GM18507 (cell line): ENCODE measurements around the gene PPARG.
"Not testable (repeated sequence)": the region's sequence is repeated elsewhere in the genome, so short reads cannot be mapped to it uniquely, and the experiment has no call there.

Experiments used
- DNase-seq: peaks from one replicate; pipeline ENCODE4 v3.0.0; 2011; ENCODE audit warnings: low read depth; ENCODE audit not compliant: insufficient read length; ENCODE audit errors: extremely low spot score
- FAIRE-seq: peaks from 2 replicates; lab custom pipeline; 2011; peaks lifted over from hg19 to GRCh38; lab: Jason Lieb, UNC

The PPARG gene

DNA sequence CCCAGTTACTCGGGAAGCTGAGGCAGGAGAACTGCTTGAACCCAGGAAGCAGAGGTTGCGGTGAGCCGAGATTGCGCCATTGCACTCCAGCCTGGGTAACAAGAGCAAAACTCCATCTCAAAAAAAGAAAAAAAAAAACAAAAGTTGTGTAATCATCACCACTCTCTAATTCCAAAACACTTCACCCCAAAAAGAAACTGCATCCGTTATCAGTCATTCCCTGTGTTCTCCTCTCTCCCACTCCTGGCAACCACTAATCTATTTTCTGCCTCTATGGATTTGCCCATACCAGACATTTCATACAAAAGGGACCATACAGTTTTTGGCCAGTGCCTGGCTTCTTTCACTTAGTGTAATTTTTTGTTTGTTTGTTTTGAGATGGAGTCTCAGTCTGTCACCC lies 12.0 kb upstream of the PPARG start:
- not testable (repeated sequence) for DNase-seq, FAIRE-seq

GRCh38 chr3:12278566-12278965 lies 10.3 kb upstream of the PPARG start:
- FAIRE-seq (no peak), DNase-seq (no peak)

GRCh38 chr3:12279591-12280326 lies 9.1 kb upstream of the PPARG start:
- FAIRE-seq (no peak), DNase-seq (no peak)

- DNase-seq (no peak), FAIRE-seq (no peak)
These were observed 8.5 kb upstream of the PPARG start for GRCh38 chr3:12280357-12280806.

DNA sequence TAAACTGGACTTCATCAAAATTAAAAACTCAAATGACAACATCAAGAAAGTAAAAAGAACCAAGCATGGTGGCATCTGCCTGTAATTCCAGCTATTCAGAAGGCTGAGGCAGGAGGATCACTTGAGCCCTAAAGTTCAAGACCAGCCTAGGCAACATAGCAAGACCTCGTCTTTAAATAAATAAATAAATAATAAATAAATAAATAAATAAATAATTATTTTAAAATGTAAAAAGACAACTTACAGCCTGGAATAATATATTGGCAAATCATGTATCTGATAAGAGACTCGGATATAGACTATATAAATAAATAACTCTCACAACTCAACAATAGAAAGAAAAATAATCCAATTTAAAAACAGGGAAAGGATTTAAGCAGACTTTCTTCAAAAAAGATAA lies 4.3 kb upstream of the PPARG start:
- DNase-seq (no peak), FAIRE-seq (no peak)

DNA sequence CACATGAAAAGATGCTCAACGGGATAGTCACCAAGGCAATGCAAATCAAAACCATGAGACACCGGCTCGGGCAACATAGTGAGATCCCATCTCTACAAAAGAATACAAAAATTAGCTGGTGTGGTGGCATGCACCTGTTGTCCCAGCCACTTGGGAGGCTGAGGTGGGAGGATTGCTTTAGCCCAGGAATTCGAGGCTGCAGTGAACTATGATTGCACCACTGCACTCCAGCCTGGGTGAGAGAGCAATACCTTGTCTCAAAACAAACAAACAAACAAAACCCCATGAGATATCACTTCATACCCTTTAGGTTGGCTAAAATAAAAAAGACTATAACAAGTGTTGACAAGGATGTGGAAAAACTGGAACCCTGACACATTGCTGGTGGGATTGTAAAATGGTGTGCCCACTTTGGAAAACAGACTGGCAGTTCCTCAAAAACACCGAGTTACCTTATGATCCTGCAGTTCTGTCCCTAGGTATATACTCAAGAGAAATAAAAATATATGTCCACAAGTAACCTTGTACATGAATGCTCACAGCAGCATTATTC lies 3.8 kb upstream of the PPARG start:
- FAIRE-seq, result no peak
- DNase-seq, result no peak

DNA sequence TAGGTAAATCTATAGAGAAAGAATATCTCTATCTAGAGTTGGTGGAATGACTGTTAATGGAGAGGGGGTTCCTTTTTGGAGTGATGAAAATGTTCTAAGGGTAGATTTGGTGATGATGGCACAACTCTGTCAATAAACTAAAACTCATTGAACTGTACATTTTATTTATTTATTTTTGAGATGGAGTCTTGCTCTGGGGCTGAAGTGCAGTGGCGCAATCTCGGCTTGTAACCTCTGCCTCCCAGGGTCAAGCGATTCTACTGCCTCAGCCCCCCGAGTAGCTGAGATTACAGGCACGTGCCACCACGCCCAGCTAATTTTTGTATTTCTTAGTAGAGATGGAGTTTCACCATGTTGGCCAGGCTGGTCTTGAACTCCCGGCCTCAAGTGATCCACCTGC lies 3.1 kb upstream of the PPARG start:
- not testable (repeated sequence) for FAIRE-seq, DNase-seq

DNA sequence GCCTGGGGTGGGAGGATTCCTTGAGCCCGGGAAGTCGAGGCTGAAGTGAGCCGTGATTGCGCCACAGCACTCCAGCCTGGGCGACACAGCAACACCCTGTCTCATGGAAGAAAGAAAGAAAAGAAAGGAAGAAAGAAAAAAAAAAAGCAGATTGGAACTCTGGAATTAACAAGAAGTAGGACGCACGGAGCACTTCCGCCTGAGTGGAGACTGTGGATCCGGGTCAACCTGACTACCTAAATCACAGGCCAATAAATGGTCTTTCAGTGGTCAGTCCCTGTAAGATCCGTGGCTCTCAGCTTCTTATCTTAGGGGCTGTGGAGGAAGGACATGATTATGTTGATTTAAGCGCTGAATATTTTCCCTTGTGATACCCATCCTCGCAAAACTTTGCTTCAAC lies 2.4 kb upstream of the PPARG start:
- DNase-seq (no peak), FAIRE-seq (no peak)

DNA sequence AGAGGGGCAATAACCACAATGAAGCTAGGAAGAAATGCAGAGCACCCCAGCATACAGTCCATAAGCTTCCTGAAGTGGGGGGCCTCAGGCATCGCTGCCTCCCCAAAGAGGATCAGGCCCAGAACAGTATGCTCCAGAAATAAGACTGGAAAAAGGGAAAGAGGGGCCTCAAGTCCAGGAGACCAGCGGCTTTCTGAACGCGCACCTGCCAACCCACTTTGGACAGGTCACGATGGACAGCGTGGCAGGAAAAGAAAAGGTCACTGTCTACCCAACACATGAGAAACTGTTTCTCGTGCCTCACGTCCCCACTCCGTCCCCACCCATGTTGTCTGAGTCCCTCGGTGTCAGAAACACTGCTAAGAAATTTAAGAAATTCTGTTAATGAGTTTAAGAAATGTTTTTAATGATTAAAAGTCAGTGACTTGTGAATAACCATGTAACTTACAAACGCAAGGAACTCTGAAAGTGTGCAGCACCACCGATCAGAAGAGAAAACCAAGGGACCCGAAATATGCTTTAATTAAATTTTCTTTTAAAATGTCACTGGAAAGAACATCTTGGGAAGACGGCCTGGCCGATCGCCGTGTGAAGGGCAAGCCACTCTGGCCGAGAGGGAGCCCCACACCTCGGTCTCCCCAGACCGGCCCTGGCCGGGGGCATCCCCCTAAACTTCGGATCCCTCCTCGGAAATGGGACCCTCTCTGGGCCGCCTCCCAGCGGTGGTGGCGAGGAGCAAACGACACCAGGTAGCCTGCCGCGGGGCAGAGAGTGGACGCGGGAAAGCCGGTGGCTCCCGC lies 1.7 kb upstream of the PPARG start:
- FAIRE-seq, result no peak
- no peak for DNase-seq

DNA sequence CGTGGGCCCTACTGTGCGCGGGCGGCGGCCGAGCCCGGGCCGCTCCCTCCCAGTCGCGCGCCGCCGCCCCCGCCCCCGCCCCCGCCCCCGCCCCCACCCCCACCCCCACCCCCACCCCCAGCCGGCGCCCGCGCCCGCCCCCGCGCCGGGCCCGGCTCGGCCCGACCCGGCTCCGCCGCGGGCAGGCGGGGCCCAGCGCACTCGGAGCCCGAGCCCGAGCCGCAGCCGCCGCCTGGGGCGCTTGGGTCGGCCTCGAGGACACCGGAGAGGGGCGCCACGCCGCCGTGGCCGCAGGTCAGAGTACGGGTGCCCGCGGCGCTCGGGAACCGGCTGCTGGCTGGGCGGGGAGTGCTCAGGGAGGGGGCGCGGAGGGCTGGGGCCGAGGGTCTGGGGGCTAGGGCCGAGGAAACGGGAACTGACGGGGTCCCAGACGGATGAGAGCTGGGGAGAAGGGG lies 1.1 kb upstream of the PPARG start:
- DNase-seq (no peak), FAIRE-seq (no peak)

GRCh38 chr3:12289524-12289923 lies 654 bp downstream of the PPARG start:
- no peak for FAIRE-seq

DNA sequence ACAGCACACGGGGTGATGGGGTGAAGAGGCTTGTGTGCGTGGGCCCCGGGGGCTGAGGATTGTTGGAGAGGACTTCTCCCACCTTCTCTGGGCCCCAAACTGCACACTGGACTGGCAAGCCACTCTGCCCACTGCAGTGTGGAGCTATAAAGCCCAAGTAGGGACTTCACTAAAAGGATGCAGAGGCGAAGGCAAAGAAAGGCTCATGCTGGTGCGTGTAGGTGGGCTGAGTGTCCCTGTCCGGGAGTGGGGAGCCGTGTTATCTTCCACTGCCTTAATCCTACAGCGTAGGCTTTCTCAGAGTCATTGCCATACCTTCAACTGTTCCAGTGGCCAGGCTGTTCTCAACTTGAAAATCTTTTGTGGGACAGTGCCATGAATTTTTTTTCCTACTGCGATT lies 3.9 kb downstream of the PPARG start:
- no peak for FAIRE-seq
- no peak for DNase-seq

More at GRCh38 chr3:12289524-12289923, 654 bp downstream of the PPARG start:
- no peak for DNase-seq

GRCh38 chr3:12294885-12295580 lies 6.2 kb downstream of the PPARG start:
- FAIRE-seq (no peak), DNase-seq (no peak)

DNA sequence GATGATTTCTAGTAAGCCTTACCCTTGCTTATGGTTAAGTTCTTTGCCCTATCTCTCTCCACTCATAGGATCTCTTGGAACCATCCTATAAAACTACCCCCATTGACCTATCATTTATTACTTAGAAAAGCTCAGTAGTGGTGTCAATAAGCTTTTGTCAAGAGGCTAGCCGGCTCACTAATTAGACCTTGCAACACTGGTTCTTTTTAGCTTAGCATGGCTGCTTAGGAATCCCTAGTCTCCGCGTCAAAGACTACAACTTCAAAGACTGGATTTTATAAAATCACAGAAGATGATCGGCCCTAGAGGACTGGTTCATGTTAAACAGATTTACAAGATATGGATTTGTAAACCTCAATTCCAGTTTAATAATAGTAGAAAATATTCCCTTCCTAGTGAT lies 7.6 kb downstream of the PPARG start:
- FAIRE-seq, result no peak
- DNase-seq, result no peak

- FAIRE-seq (no peak), DNase-seq (no peak)
These were observed 10.2 kb downstream of the PPARG start for GRCh38 chr3:12299026-12299425.

GRCh38 chr3:12300137-12300536 lies 11.3 kb downstream of the PPARG start:
- DNase-seq, result no peak
- FAIRE-seq, result no peak

DNA sequence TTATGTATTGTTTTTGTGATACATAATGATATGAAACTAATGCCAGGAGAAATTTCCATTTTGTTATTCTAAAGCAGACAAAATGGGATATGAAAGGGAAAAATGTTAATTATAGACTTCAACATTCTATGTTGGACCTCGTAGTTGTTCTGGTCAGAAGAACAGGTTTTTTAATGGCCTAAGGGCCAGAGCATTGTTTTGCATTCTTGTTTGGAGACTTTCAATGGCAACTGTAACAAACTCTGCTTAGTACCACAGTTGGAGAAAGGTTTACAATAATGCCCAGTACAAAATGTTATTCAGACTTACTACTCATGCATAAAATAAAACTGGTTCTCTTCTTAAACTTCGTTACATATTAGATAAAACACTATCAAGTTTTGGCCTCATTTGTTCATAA lies 12.2 kb downstream of the PPARG start:
- FAIRE-seq, result no peak
- no peak for DNase-seq

DNA sequence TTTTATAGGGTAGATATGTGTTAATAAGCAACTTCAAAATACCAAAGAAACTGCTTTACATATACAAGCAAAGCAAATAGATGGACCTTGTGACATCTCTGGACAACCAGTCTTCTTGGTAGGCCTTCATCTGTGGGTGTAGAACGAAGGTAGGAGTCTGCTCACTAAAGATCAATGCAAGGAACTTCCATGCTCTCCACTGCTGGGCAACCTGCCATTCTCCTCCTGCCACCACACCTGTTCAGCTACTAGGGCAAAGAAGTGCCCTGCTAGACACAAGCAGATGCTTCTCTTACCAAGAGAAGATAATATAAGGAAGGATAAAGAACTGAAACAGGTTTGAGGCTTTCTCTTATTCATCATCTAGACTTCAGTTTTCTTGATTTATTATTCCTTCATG lies 12.6 kb downstream of the PPARG start:
- DNase-seq (no peak), FAIRE-seq (no peak)

- DNase-seq (no peak), FAIRE-seq (no peak)
These were observed 13.7 kb downstream of the PPARG start for GRCh38 chr3:12302564-12302963.

DNA sequence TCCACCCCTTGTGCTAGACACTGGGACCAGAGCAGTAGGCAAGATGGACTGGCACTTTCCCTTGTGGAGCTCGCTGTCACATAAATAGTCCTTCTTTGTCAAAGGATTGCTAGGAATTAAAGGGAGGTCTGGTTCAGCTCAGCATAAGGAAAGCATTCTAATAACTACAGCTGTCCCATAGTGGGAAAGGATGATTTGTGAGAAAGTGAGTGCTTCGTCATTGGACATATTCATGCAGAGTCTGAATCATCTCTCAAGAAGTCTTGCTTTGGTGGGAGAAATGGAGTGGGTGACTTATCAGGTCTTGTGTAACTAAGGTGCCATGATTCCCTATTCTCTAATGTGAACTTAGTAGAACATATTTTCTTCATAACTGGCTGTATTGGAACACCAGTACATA lies 14.7 kb downstream of the PPARG start:
- DNase-seq (no peak), FAIRE-seq (no peak)
